GM18867 (cell line): Measurements from ENCODE around the gene PSME2.

Experiments
- ATAC-seq: cut with Tn5 transposase; IDR thresholded peaks from one replicate; pipeline ENCODE4 v1.9.1; 2021; ENCODE audit warnings: mild to moderate bottlenecking, moderate library complexity; ENCODE audit not compliant: unreplicated experiment

The PSME2 gene

GRCh38 chr14:24096545-24097181, 49.7 kb downstream of the PSME2 start:
- ATAC-seq, result no peak

GRCh38 chr14:24095271-24096068, 50.9 kb downstream of the PSME2 start:
- peak; percentile 63 for ATAC-seq

DNA sequence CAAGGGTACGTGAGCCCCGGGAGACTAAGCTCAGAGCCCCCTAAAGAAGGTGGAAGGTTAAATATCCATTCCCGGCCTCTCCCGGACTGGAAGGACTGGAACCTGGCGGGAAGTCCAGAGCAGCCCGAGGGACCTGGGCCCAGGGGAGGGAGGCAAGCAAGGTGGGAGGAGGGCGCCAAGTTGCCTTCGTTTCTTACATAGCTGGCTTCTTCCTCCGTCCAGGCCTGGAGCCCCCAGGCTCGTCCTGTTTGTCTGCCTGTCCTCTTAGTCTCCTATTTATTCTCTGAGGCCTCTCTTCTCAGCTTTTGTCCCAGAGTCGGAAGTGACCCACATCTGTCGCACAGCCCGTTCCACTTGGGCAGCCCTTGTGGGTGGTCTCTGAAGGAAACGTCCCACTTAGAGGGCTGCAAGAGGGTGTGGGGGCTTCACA, 51.6 kb downstream of the PSME2 start:
- ATAC-seq, result no peak

DNA sequence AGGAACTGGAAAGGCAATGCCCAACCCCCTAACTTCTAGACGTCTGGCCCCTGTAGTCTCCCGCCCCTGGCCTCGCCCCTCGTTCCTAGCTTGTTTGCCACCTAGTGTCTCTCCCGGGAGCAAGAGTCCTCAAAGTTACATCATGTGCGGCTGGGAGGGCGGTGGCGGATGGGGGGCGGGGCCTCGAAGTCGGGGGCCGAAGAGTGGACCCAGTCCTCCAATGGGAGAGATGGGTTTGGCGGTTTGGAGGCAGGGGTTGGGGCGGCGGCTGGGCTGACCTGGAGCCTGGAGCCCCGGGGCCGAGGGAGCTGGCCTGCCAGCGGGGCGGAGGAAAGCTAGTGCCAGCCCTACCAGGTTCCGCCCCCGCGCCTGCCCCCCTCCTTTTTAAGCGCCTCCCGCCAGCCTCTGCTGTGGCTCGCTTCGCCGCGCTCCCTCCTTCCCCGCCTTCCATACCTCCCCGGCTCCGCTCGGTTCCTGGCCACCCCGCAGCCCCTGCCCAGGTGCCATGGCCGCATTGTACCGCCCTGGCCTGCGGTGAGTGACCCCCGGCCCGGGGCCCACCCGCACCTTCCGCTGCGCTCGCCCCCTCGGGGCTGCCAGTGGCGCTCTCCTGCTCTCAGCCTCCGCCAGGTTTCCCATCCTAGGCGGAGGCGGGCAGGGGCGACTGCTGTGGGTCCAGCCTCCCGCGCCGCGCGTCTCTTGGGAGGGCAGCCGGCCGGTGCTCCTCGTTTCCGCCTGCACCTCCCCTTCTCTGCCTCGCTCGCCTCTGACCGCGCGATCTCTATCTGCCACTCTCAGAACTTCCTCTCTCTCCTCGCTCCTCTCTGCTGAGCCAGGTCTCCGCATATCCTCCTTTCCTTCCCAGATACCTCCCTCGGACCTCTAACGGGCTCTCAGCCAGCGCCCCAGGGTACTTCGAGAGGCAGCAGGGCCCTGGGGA, 52.2 kb downstream of the PSME2 start, which contains the start of gene PCK2:
PCK2 (plus strand) TSS at position 411 of the 940 bp plus-strand sequence; CDS start at position 506, 95 bp downstream.
- peak; percentile 59 for ATAC-seq
